SU-DHL-6 (cell line): Measurements from ENCODE around the gene SPRY1.

Source experiments
- H2AFZ ChIP-seq: fragments of 200-600 bp; sonication (generic); 2 replicates; pipeline ENCODE4 v1.6.1; 2014; ENCODE audit warnings: low read depth, mild to moderate bottlenecking, moderate library complexity, mixed read lengths, antibody characterized with exemption, low read length; ENCODE audit not compliant: severe bottlenecking
- H3F3A ChIP-seq: fragments of 200-600 bp; shearing (Covaris generic); 2 replicates; pipeline ENCODE4 v1.6.0; 2016; ENCODE audit warnings: antibody characterized with exemption, mild to moderate bottlenecking; ENCODE audit not compliant: insufficient read depth
- H3K27ac ChIP-seq: fragments of 200-600 bp; sonication (generic); 2 replicates; pipeline ENCODE4 v1.5.1; 2016; ENCODE audit warnings: low read depth, mild to moderate bottlenecking, low read length, moderate library complexity, mixed read lengths
- H3K27me3 ChIP-seq: fragments of 200-600 bp; sonication (generic), shearing (Covaris generic); 2 replicates; pipeline ENCODE4 v1.6.0; 2014; ENCODE audit warnings: mild to moderate bottlenecking, low read length
- H3K36me3 ChIP-seq: fragments of 200-600 bp; sonication (generic); 2 replicates; pipeline ENCODE4 v1.6.1; 2014; ENCODE audit warnings: mild to moderate bottlenecking, low read length, mixed read lengths
- H3K4me2 ChIP-seq: fragments of 300-600, 200-600 bp; shearing (Covaris generic), sonication (generic); 2 replicates; pipeline ENCODE4 v1.6.0; 2014; ENCODE audit warnings: low read length, low read depth, mild to moderate bottlenecking; ENCODE audit not compliant: poor library complexity, severe bottlenecking
- H3K4me3 ChIP-seq: fragments of 200-600 bp; sonication (generic); 2 replicates; pipeline ENCODE4 v1.5.1; 2014; ENCODE audit warnings: antibody characterized with exemption, low read length, mild to moderate bottlenecking, mixed read lengths; ENCODE audit not compliant: insufficient read depth, poor library complexity, severe bottlenecking
- H3K79me2 ChIP-seq: fragments of 200-600 bp; sonication (generic); 2 replicates; pipeline ENCODE4 v1.6.1; 2014; ENCODE audit warnings: mild to moderate bottlenecking, low read length, moderate library complexity; ENCODE audit not compliant: insufficient read depth
- H3K9ac ChIP-seq: fragments of 200-600 bp; sonication (generic); 2 replicates; pipeline ENCODE4 v1.7.0; 2014; ENCODE audit warnings: mild to moderate bottlenecking, low read length
- H3K9me2 ChIP-seq: fragments of 200-600 bp; sonication (generic); replicated peaks from 2 replicates; pipeline ENCODE4 v1.6.1; 2014; ENCODE audit warnings: low read length; ENCODE audit not compliant: insufficient read depth
- H3K9me3 ChIP-seq: fragments of 200-600 bp; sonication (generic); 2 replicates; pipeline ENCODE4 v1.6.1; 2014; ENCODE audit warnings: low read length, mixed read lengths; ENCODE audit not compliant: insufficient read depth
- H4K20me1 ChIP-seq: fragments of 200-600 bp; sonication (generic); 2 replicates; pipeline ENCODE4 v1.6.1; 2014; ENCODE audit warnings: low read depth, mild to moderate bottlenecking, antibody characterized with exemption, low read length, moderate library complexity, mixed read lengths
- CTCF ChIP-seq: fragments of 200-600 bp; sonication (generic); IDR thresholded peaks from one replicate; pipeline ENCODE4 v1.5.1; 2017; ENCODE audit warnings: antibody characterized with exemption, mild to moderate bottlenecking, low read length, moderate library complexity; ENCODE audit not compliant: insufficient read depth, poor library complexity, severe bottlenecking
- EZH2phosphoT487 ChIP-seq: fragments of 200-600 bp; sonication (generic), shearing (Covaris generic); conservative IDR thresholded peaks from 2 replicates; pipeline ENCODE4 v1.6.1; 2018; ENCODE audit warnings: mild to moderate bottlenecking, antibody characterized with exemption, low read length, moderate library complexity, mixed read lengths

The SPRY1 gene

GRCh38 chr4:123430501-123430900 lies 33.9 kb downstream of the SPRY1 start:
- Histone ChIP-seq H3K27me3 (no peaks in the 10 kb centered on the region), H3F3A (no peaks in the 10 kb centered on the region), H3K9me3 (no peaks in the 10 kb centered on the region), H3K79me2 (no peaks in the 10 kb centered on the region), H3K36me3 (no peaks in the 10 kb centered on the region), H4K20me1 (no peaks in the 10 kb centered on the region), H3K27ac (no peak overlapping the region), H3K4me3 (no peak overlapping the region), H3K9me2 (no peaks in the 10 kb centered on the region), H3K9ac (no peak overlapping the region), H2AFZ (no peak overlapping the region), H3K4me2 (no peak overlapping the region)
- TF ChIP-seq CTCF (no peak), EZH2phosphoT487 (no peak)

GRCh38 chr4:123433573-123433972 lies 37.0 kb downstream of the SPRY1 start:
- H3K79me2 ChIP-seq = no peaks in the 10 kb centered on the region
- H3K27me3 ChIP-seq = no peaks in the 10 kb centered on the region
- H4K20me1 ChIP-seq = no peaks in the 10 kb centered on the region
- H3K36me3 ChIP-seq = no peaks in the 10 kb centered on the region
- no peak overlapping the region for H2AFZ ChIP-seq
- H3K9ac ChIP-seq = no peak overlapping the region
- H3K4me2 ChIP-seq = no peak overlapping the region
- H3K9me3 ChIP-seq = no peaks in the 10 kb centered on the region
- TF ChIP-seq EZH2phosphoT487 (no peak), CTCF (no peak)
- no peak overlapping the region for H3K27ac ChIP-seq
- H3K9me2 ChIP-seq = no peaks in the 10 kb centered on the region
- H3K4me3 ChIP-seq = no peak overlapping the region
- no peaks in the 10 kb centered on the region for H3F3A ChIP-seq

- no peak overlapping the region for H3K4me2 ChIP-seq
- H2AFZ ChIP-seq = no peak overlapping the region
- no peaks in the 10 kb centered on the region for H3K9me2 ChIP-seq
- H3K36me3 ChIP-seq = no peaks in the 10 kb centered on the region
- no peak for TF ChIP-seq CTCF
- TF ChIP-seq EZH2phosphoT487 = no peak
- no peaks in the 10 kb centered on the region for H4K20me1 ChIP-seq
- no peaks in the 10 kb centered on the region for H3F3A ChIP-seq
- no peaks in the 10 kb centered on the region for H3K27me3 ChIP-seq
- no peak overlapping the region for H3K27ac ChIP-seq
- no peaks in the 10 kb centered on the region for H3K79me2 ChIP-seq
- H3K9me3 ChIP-seq = no peaks in the 10 kb centered on the region
- no peak overlapping the region for H3K4me3 ChIP-seq
- no peak overlapping the region for H3K9ac ChIP-seq
These were observed 37.4 kb downstream of the SPRY1 start for GRCh38 chr4:123433976-123434375.
